GM21381 (cell line): ENCODE results near the gene MIDN.
"Not testable (repeated sequence)": the region's sequence is repeated elsewhere in the genome, so short reads cannot be mapped to it uniquely, and the experiment has no call there.

Experiments used
- ATAC-seq: cut with Tn5 transposase; IDR thresholded peaks from one replicate; pipeline ENCODE4 v1.9.1; 2021; ENCODE audit warnings: mild to moderate bottlenecking, moderate library complexity; ENCODE audit not compliant: unreplicated experiment

MIDN gene

DNA sequence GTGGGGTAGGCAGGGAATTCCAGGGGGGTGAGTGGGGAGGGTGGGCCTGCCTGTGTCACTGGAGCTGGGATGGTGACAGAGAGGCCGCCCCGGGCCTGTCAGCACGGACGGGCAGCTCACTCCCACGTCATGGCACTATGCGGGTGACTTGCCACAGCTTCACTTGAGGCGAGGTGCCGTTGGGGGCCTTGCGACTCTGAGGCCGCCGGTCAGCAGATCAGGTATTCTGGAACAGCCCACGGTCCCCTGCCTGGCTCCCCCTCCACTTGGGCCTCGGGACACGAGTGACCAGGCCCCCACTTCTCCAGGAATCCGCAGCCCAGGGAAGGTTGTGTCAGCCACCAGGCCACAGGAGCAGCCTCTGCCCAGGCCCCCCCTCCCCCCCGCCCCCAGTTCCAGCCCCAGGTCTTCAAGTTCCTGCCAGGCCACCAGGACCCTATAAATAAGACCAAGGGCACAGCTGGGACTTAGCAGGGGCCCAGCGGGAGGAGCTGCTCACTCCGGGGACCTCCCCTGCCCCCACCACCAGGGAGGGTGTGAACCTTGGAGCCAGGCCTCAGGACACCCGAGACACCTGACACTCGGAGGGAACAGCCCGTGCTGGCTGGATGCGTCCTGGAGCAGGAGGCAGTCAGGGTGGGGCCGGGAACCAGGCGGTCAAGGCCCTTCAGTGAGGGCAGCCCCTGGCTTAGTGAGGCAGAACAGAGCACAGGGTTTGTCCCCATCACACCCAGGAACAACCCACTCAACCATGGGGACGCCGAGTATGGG, 2.7 kb upstream of the MIDN start:
- no peak for ATAC-seq

DNA sequence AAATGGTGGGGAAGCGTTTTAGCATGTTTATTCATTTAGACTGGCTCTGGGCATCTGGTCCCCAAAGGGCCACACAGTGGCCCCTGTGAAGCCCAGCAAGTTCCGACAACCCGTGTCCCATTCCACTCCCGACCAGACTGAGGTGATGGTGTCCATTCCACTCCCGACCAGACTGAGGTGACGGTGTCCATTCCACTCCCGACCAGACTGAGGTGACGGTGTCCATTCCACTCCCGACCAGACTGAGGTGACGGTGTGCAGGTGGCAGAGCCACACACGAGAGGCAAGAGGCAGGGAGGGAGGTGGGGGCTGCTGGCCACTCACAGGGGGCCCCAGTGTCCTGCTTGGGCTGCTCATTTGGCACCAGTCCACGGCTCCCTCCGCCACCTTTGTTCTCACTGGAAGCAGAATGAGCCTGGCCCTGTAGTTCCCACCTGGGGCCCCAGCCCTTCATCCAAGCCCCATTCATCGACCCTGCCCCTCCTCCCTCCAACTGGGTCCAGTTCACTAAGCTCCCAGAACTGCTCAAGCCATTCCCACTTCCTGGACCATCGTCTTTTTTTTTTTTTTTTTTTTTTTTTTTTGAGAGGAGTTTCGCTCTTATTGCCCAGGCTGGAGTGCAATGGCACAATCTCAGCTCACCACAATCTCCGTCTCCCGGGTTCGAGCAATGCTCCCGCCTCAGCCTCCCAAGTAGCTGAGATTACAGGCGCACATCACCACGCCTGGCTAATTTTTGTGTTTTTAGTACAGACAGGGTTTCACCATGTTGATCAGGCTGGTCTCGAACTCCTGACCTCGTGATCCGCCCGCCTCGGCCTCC, 1.9 kb upstream of the MIDN start:
- not testable (repeated sequence) for ATAC-seq

DNA sequence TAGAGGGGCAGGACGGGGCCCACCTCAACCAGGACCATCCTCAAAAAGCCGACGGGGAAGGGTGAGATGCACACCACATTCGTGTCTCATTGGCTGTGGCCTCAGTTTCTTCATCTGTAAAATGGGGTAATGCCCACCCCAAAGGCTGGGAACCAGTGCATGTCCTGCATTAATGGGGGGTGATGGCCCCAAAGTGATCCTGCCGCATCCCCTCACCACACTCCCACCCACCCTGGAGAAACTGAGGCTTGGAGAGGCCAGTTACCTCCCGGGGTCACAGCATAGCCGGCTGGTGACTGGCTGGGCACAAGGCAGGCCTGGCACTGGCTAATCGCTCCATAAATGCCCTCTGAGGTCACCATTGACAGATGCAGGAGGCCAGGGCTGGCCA, 640 bp upstream of the MIDN start:
- no peak for ATAC-seq

DNA sequence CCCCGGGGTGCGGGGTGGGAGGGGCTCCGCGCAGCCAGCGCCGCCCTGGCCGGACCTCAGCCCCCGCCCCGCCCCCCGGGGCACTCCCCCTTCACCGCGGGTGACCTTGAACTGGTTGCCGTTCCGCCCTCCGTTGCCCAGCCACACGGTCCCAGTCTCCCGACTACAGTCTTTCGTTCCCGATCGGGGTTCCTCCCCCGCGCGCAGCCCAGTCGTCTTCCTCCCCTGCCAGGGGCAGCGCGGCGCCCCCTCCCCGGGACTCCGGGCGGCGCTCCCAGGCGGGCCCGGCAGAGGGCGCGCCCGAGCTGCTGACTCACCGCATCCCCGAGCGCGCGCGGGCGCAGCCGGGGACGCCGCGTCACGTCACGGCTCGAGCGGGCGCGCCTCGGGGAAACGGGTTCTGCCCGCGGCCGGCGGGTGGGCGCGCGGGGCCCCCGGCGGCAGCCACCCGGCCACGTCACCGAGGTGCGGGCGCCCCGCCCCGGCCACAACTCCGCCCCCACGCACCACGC, 459 bp downstream of the MIDN start:
- ATAC-seq: peak; percentile 23

DNA sequence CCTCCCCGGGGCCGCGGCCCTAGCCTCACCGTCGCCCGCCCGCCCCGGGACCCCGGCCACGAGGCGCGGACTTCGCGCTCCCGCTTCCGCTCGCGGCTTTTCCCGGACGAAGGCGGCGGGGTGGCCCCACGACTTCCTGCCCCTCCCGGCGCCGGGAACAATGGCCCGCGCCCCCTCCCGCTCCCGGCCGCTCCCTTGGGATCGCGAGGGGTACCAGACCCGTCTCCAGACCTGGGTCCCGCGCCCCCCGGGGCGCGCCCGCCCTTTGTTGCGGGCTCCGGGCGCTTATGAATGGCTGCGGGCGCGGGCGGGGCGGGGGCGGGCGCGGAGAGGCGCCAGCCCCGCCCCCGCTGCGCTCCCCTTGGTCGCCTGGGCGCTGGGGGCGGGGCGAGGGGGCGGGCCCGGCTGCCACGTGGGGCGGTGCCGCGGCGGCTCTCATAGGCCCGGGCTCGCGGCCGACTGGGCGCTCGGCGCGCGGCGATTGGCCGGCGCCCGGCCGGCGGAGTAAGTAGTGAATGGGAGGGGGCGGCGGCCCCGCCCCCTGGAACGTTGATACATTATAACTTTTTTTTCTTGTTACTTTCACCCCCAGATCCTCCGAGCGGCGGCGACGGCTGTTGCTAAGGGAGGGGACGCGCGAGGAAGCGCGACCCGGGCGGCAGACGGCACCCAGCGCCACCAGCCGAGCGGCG, 1.1 kb downstream of the MIDN start:
- ATAC-seq: peak; percentile 47

DNA sequence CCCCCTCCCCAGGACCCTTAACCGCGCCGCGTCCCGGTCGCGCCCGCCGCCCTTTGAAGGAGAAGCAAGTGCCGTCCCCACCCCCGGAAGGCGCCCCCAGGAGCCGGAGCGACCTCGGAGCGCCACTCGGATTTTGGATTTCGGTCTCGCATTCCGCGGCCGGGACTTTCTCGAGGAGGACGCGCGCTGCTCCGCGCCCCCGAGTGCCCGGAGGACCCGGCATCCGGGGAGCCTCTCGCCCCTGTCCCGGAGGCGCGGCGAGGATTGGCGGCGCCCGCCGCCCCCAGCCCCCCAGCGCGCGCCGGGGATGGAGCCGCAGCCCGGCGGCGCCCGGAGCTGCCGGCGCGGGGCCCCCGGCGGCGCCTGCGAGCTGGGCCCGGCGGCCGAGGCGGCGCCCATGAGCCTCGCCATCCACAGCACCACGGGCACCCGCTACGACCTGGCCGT, 1.6 kb downstream of the MIDN start:
- no peak for ATAC-seq

DNA sequence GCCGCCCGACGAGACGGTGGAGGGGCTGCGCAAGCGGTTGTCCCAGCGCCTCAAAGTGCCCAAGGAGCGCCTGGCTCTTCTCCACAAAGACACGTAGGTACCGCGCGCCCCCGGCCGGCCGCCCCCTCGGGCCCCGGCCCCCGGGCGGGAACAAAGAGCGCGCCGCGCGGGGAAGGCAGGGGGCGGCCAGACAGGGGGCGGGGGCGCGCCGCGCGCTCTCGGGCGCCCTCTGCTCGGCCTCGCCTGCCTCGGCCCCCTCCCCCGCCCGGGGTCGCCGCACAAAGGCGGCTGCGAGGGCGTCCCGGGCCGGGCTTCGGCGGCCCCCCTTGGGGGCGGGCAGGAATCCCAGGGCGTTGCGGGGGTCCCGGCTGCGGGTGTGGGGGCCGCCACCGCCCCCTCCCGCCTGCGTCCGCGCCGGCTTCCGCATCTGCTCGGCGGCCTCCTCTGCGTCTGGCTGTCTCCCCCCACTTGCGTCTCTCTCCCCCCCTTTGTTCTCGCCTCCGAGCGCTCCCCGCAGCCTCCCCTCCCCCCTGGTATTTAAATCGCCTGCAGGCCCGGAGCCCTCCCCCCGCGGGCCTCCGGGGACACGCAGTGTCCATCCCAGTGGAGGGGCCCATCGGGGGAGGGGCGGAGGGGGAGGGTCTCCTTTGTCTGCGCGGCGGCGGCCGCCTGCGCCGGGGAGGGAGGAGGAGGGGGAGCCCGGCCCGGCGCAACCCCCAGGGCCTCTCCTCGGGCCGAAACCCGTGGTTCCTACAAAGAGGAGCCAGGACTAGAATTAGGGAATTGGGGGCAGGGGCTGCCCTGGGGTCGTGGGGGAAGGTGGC, 2.3 kb downstream of the MIDN start:
- ATAC-seq: no peak

DNA sequence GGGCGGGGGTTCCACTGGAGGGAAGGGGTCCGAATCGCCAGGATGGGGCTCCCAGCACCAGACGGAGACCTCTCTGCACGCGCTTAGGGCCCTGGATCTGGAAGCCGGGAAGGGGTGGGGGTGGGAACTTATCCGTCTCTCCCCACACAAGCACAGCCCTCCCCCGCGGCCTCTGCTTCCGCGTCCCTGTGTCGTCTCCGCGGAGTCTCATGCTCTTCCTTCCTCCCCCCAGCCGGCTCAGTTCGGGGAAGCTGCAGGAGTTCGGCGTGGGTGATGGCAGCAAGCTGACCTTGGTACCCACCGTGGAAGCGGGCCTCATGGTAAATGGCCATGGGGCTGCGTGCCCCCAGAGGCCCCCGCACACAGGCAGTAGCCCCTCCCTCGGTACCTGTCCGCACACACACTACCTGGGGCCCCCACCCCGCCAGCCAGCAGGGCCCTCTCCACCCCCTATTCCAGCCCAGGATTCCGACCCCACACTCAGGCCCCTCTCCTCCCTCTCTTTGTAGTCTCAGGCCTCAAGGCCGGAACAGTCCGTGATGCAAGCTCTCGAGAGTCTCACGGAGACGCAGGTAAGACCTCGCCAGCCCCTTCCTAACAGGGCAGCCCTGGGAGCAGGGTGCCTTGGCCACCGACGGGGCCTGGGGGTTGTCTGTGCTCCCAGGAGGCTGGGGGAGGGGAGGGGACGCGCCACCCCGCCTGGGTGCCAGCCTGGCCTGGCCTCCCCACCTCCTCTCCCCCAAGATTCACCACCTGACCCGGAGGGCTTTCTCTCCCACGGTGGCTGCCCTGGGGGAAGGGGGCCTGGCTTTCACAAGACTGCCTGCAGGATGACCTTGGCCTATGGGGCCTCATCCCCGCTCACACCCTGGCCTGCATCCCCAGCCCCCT, 3.2 kb downstream of the MIDN start:
- ATAC-seq: no peak

DNA sequence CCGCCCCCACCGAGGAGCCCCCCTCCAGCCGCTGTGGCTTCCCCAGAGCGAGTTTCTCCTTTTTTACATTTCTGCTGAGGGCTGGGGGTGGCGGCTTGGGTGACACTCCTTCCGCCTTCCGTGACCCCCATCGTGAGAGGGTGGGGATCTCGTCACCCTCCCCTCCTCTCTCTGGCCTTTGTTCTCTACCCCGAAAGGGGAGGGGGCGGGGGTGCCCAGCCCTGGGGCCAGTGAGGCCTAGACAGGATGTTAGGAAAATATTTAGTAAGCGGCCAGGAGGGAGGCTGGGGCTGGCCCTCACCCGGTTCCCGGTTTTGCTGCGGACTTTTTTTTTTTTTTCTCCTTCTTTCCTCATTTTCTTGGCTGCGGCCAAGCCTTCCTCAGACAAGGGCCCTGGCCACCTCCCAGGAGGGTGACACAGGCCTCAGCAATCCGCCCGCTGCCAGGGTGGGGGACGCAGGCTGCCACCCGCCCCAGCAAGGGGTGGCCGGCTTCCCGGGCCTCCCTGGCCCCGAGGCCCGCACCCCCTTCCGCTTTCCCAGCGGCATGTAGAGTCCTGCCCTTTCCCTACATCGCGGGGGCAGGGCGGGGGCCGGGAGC, 3.9 kb downstream of the MIDN start:
- no peak for ATAC-seq

DNA sequence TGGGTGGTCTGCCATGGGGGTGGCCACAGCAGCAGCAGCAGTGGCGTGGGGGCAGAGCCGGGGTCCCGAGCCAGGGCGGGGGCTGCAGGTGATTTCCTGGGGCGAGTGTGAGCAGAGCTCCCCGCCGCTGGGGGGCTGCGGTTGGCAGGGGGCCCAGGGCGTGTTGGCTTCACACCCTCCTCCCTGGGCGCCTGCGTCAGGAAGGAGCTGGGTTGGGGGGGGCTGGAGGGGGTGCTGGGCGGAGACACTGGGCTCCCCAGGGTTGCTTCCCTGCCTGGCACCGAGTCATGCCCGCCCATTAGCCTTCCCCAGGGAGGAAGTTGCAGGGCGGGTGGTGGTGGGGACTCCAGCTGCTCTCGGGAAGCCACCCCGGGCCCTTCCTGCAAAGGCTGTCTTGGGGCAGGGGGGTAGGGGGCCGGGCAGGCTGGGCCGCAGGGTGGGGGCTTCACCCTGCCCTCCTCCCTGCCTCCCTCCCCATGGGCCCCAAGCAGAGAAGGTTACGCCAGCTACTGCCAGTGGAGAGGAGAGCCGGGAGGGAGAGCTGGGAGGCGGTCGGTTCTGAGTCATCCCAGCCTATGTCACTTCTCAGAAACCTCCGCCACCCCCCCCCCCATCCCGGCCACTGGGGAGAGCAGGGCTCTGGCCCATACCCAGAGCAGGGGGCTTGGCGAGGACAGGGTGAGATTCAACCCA, 4.6 kb downstream of the MIDN start:
- no peak for ATAC-seq

DNA sequence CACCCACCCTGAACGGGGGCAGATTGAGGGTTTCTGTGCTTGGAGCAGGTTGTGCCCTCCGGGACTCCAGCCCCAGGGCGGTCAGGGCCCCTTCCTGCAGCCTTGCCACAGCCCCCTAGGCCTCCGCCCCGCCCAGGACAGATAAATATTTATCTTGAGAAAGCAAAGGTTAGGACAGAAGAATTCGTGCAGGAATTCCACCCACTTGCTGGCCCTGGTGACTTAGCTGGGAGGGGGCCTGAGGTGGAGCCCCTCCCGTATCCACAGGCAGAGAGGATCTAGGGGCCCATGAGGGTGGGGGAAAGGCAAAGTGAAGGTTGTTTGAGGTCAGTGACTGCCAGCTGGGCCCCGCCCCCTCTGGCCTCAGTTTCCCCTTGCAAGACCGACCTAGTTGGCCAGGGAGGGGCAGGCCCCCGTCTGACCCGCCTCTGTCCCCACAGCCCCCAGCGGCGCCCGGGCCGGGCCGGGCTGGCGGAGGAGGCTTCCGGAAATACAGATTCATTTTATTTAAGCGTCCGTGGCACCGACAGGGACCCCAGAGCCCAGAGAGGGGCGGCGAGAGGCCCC, 5.2 kb downstream of the MIDN start:
- ATAC-seq: no peak

DNA sequence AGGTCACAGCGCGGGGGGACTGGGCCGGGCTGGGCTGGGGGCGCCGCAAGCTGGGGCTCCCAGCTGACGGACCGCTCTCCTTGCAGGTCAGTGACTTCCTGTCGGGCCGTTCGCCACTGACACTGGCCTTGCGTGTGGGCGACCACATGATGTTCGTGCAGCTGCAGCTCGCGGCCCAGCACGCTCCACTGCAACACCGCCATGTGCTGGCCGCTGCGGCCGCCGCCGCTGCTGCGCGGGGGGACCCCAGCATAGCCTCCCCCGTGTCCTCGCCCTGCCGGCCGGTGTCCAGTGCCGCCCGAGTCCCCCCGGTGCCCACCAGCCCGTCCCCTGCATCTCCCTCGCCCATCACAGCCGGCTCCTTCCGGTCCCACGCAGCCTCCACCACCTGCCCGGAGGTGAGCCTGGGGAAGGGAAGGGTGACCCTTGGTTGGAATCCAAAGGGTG, 5.7 kb downstream of the MIDN start:
- no peak for ATAC-seq

DNA sequence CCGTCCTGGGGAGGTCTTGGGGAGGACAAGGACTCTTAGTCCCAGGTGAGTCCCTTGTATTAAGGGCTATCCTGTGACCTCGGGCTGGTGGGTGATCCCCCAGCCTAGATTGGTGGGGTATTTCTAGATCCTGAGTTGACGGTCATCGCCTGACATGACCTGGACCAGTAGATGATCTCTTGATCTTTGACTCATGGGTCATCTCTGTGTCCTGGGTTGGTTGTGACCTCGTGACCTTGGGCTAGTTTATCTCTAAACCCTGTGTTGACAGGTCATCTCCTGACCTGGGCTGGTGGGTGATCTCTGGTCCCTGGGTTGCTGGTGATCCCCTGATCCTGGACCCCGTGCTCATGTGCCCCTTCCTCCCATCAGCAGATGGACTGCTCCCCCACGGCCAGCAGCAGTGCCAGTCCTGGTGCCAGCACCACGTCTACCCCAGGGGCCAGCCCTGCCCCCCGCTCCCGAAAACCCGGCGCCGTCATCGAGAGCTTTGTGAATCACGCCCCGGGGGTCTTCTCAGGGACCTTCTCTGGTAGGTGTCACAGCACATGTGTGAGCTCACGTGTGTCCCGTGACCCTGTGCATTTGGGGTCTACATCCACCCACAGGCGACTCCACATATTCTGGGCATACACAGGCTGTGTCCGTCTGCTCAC, 6.3 kb downstream of the MIDN start:
- ATAC-seq: no peak

DNA sequence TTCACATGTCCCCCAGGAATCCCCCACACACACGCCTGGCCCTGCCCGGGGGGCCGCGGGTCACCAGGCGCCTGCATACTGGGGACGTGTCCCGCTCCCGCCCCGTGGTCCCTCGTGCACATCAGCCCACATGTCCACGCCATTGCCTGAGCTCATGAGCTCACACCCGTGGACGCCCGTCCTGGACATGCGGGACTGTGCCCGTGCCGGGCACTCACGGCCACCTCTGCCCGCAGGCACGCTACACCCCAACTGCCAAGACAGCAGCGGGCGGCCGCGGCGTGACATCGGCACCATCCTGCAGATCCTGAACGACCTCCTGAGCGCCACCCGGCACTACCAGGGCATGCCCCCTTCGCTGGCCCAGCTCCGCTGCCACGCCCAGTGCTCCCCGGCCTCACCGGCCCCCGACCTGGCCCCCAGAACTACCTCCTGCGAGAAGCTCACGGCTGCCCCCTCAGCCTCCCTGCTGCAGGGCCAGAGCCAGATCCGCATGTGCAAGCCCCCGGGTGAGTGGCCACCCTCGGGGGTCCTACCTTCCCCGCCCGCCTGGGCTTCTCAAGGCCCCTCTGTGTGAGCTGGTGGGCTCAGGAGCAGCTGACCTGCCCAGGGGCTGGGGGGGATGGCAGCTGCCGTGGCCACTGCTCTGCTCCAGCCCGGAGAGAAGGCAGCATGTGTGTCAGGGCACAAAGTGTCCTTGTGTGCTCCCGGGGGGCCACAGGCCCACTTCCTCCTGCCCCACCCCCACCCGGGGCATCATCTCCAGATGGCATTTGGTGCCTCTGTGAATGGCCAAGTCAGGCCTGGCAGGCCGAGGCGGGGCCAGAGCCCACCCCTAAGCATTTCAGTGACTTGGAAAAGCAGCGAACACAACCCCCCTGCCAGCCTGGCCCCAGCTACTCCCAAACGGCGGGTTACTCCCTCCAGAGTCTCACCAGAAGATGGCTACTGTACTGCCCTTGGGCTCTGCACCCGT, 7.1 kb downstream of the MIDN start:
- ATAC-seq: no peak

DNA sequence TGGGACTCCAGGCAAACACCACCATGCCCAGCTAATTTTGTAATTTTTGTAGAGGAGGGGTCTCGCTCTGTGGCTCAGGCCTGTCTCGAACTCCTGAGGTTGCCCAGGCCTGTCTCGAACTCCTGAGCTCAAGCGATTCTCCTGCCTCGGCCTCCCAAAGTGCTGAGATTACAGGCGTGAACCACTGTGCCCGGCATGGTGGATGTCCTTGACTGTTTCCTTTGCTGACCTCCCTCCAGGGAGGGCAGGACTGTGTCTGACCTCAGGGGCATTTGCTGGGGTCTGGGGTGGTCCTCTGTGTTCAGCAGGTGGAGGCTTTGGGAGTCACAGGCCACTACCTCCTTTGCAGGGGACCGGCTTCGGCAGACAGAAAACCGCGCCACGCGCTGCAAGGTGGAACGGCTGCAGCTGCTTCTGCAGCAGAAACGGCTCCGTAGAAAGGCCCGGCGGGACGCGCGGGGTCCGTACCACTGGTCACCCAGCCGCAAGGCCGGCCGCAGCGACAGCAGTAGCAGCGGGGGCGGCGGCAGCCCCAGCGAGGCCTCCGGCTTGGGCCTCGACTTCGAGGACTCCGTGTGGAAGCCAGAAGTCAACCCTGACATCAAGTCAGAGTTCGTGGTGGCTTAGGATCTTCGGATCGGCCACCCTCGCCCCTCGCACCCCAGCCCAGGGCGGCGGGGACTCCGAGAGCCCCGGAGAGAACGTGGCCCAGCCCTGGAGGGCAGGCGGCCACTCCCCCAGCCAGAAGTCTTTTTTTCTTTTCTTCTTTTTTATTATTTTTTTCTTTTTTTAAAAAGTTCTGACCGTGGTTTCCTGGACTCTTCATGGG, 8.5 kb downstream of the MIDN start:
- no peak for ATAC-seq
